Ishikawa (cell line): ENCODE results near the gene CERS6.

ENCODE experiments used
- CEBPB ChIP-seq: IDR thresholded peaks from 2 replicates; pipeline ENCODE4 v1.6.1; 2012
- CREB1 ChIP-seq: IDR thresholded peaks from 2 replicates; pipeline ENCODE4 v1.6.1; 2012; ENCODE audit warnings: low read depth
- EGR1 ChIP-seq: IDR thresholded peaks from 2 replicates; pipeline ENCODE4 v1.6.1; 2012
- EP300 ChIP-seq: IDR thresholded peaks from 2 replicates; pipeline ENCODE4 v1.6.1; 2012; ENCODE audit warnings: borderline replicate concordance
- FOXM1 ChIP-seq: IDR thresholded peaks from 2 replicates; pipeline ENCODE4 v1.6.1; 2012; ENCODE audit warnings: low read depth, borderline replicate concordance
- MAX ChIP-seq: IDR thresholded peaks from 2 replicates; pipeline ENCODE4 v1.6.1; 2012
- RAD21 ChIP-seq: IDR thresholded peaks from 2 replicates; pipeline ENCODE4 v1.6.1; 2012; ENCODE audit warnings: low read depth
- REST ChIP-seq: IDR thresholded peaks from 2 replicates; pipeline ENCODE4 v1.6.1; 2012; ENCODE audit warnings: low read depth, mild to moderate bottlenecking
- TAF1 ChIP-seq: IDR thresholded peaks from 2 replicates; pipeline ENCODE4 v1.6.1; 2012; ENCODE audit warnings: low read depth, mild to moderate bottlenecking
- TCF12 ChIP-seq: IDR thresholded peaks from 2 replicates; pipeline ENCODE4 v1.6.1; 2012; ENCODE audit warnings: low read depth
- TEAD4 ChIP-seq: IDR thresholded peaks from 2 replicates; pipeline ENCODE4 v1.6.1; 2012
- USF1 ChIP-seq: IDR thresholded peaks from 2 replicates; pipeline ENCODE4 v1.6.1; 2012
- YY1 ChIP-seq: IDR thresholded peaks from 2 replicates; pipeline ENCODE4 v1.6.1; 2012; ENCODE audit warnings: low read depth
- ZBTB7A ChIP-seq: IDR thresholded peaks from 2 replicates; pipeline ENCODE4 v1.6.1; 2012; ENCODE audit warnings: low read depth

GRCh38 chr2:168600949-168601348 is 144.9 kb downstream of the CERS6 start:
- no peak for TF ChIP-seq TEAD4
- TF ChIP-seq REST = no peak
- no peak for TF ChIP-seq EP300
- TF ChIP-seq MAX = no peak
- TF ChIP-seq FOXM1 = no peak
- no peak for TF ChIP-seq EGR1
- TF ChIP-seq RAD21 = no peak
- no peak for TF ChIP-seq YY1
- no peak for TF ChIP-seq ZBTB7A
- TF ChIP-seq TAF1 = no peak
- no peak for TF ChIP-seq CEBPB
- no peak for TF ChIP-seq TCF12
- TF ChIP-seq USF1 = no peak
- no peak for TF ChIP-seq CREB1
